GM23338 (cell line): ENCODE measurements around the gene PCDHGA1. TPM values are rescaled to one million over a fixed set of nuclear protein-coding genes. Genes with fewer than 3 reads are reported as not detected.
A peak's percentile ranks its signal among the peaks of the same experiment; 100 is the strongest.

ENCODE experiments used
- ATAC-seq: fragments of 200-7000 bp; cut with Tn5 transposase; 3 replicates; pipeline ENCODE4 v1.9.1; 2020
- DNase-seq: peaks from one replicate; pipeline ENCODE4 v3.0.0-alpha.2; 2015; ENCODE audit warnings: low spot score
- H2AFZ ChIP-seq: fragments of 200-600 bp; sonication (generic); 2 replicates; pipeline ENCODE4 v1.8.0; 2016; ENCODE audit warnings: antibody characterized with exemption, mild to moderate bottlenecking, moderate library complexity
- H3F3A ChIP-seq: fragments of 200-600 bp; sonication (generic); replicated peaks from 2 replicates; pipeline ENCODE4 v1.8.0; 2017; ENCODE audit warnings: antibody characterized with exemption, mixed run types, low read depth
- H3K27ac ChIP-seq: fragments of 200-600 bp; sonication (generic); 2 replicates; pipeline ENCODE4 v1.6.1; 2016; ENCODE audit warnings: low read depth
- H3K27me3 ChIP-seq: fragments of 200-600 bp; sonication (generic); 2 replicates; pipeline ENCODE4 v1.8.0; 2016; ENCODE audit warnings: mild to moderate bottlenecking, mixed run types, moderate library complexity; ENCODE audit not compliant: insufficient read depth
- H3K36me3 ChIP-seq: fragments of 200-600 bp; sonication (generic); 2 replicates; pipeline ENCODE4 v1.8.0; 2016; ENCODE audit warnings: mild to moderate bottlenecking; ENCODE audit not compliant: insufficient read depth
- H3K4me1 ChIP-seq: fragments of 200-600 bp; sonication (generic); 2 replicates; pipeline ENCODE4 v1.8.0; 2016; ENCODE audit warnings: mild to moderate bottlenecking, moderate library complexity; ENCODE audit not compliant: insufficient read depth
- H3K4me2 ChIP-seq: fragments of 200-600 bp; sonication (generic); 2 replicates; pipeline ENCODE4 v1.7.1; 2017; ENCODE audit warnings: mixed run types
- H3K4me3 ChIP-seq: fragments of 200-600 bp; sonication (generic); 2 replicates; pipeline ENCODE4 v1.6.1; 2016; ENCODE audit warnings: mixed run types
- H3K79me2 ChIP-seq: fragments of 200-600 bp; sonication (generic); replicated peaks from 2 replicates; pipeline ENCODE4 v1.8.0; 2017; ENCODE audit warnings: mild to moderate bottlenecking; ENCODE audit not compliant: insufficient read depth
- H3K9me2 ChIP-seq: fragments of 200-600 bp; sonication (generic); 2 replicates; pipeline ENCODE4 v1.8.0; 2017; ENCODE audit not compliant: insufficient read depth
- H4K20me1 ChIP-seq: fragments of 200-600 bp; sonication (generic); replicated peaks from 2 replicates; pipeline ENCODE4 v1.8.0; 2017; ENCODE audit warnings: mild to moderate bottlenecking; ENCODE audit not compliant: insufficient read depth
- H3K27ac Mint-ChIP-seq: 2 replicates; pipeline ENCODE4 v1.8.0; 2020; ENCODE audit warnings: inconsistent platforms, mild to moderate bottlenecking, moderate library complexity, mixed read lengths
- H3K27me3 Mint-ChIP-seq: 3 replicates; pipeline ENCODE4 v1.8.0; 2022; ENCODE audit warnings: low read depth, mild to moderate bottlenecking, moderate library complexity, mixed read lengths, inconsistent platforms; ENCODE audit not compliant: insufficient read depth, poor library complexity
- H3K36me3 Mint-ChIP-seq: 3 replicates; pipeline ENCODE4 v1.8.0; 2021; ENCODE audit warnings: low read depth, mild to moderate bottlenecking, inconsistent platforms, moderate library complexity, mixed read lengths
- H3K4me1 Mint-ChIP-seq: 3 replicates; pipeline ENCODE4 v1.8.0; 2020; ENCODE audit warnings: mild to moderate bottlenecking, inconsistent platforms, mixed read lengths
- H3K4me3 Mint-ChIP-seq: 3 replicates; pipeline ENCODE4 v1.8.0; 2021; ENCODE audit warnings: moderate library complexity, mild to moderate bottlenecking, inconsistent platforms, mixed read lengths
- H3K9me3 Mint-ChIP-seq: 3 replicates; pipeline ENCODE4 v1.8.0; 2020; ENCODE audit warnings: moderate library complexity, mild to moderate bottlenecking, inconsistent platforms, mixed read lengths
- EZH2phosphoT487 ChIP-seq: fragments of 200-600 bp; sonication (generic); IDR thresholded peaks from one replicate; pipeline ENCODE4 v1.8.1; 2018; ENCODE audit warnings: antibody characterized with exemption; ENCODE audit not compliant: unreplicated experiment
- STAT1 ChIP-seq: IDR thresholded peaks from one replicate; pipeline ENCODE4 v1.6.1; 2016; ENCODE audit warnings: antibody characterized with exemption; ENCODE audit not compliant: unreplicated experiment
- polyA plus RNA-seq: library from polyadenylated mRNA; unstranded; fragments of >200 nt; fragmentation: Nextera tagmentation; extraction: Ambion mirVana; gene quantifications from 2 replicates; pipeline ENCODE4 v1.2.1, GENCODE V29; 2016
- total RNA-seq: library from RNA; depleted of rRNA; stranded (reverse); fragments of >200 nt; shearing (Covaris generic); gene quantifications from 2 replicates; pipeline ENCODE4 v1.2.3, GENCODE V29; 2014
- TF ChIP-seq, protein P1 (sequence below), 2 experiments: fragments of 200-600 bp in 1 of 2; sonication (generic) in 1 of 2; conservative IDR thresholded peaks; 2 replicates each; pipeline versions ENCODE4 v1.5.1 to v1.6.1; 2016 to 2017; ENCODE audit warnings: antibody characterized with exemption in 2 of 2, low read depth in 2 of 2, mild to moderate bottlenecking in 2 of 2, moderate library complexity in 1 of 2
- TF ChIP-seq, protein P2 (sequence below): fragments of 250-450 bp; sonication (Bioruptor Pico); IDR thresholded peaks from 2 replicates; pipeline ENCODE4 v1.5.0; 2020; ENCODE audit warnings: mild to moderate bottlenecking, moderate library complexity

Gene PCDHGA1
- total and polyA plus RNA-seq, 2 experiments from 2014 or later, result 0.39 to 1.7 TPM

DNA sequence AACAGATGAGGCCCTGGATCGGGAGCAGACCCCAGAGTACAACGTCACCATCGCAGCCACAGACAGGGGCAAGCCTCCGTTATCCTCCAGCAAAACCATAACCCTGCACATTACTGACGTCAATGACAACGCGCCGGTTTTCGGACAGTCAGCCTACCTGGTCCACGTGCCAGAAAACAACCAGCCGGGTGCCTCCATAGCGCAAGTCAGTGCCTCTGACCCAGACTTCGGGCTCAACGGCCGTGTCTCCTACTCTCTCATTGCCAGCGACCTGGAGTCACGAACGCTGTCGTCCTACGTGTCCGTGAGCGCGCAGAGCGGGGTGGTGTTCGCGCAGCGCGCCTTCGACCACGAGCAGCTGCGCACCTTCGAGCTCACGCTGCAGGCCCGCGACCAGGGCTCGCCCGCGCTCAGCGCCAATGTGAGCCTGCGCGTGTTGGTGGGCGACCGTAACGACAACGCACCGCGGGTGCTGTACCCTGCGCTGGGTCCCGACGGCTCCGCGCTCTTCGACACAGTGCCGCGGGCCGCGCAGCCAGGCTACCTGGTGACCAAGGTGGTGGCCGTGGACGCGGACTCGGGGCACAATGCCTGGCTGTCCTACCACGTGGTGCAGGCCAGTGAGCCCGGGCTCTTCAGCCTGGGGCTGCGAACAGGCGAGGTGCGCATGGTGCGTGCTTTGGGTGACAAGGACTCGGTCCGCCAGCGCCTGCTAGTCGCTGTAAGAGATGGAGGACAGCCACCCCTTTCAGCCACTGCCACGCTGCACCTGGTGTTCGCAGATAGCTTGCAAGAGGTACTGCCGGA lies 89.0 kb downstream of the PCDHGA1 start (continued):
- TF ChIP-seq, protein P1, sequence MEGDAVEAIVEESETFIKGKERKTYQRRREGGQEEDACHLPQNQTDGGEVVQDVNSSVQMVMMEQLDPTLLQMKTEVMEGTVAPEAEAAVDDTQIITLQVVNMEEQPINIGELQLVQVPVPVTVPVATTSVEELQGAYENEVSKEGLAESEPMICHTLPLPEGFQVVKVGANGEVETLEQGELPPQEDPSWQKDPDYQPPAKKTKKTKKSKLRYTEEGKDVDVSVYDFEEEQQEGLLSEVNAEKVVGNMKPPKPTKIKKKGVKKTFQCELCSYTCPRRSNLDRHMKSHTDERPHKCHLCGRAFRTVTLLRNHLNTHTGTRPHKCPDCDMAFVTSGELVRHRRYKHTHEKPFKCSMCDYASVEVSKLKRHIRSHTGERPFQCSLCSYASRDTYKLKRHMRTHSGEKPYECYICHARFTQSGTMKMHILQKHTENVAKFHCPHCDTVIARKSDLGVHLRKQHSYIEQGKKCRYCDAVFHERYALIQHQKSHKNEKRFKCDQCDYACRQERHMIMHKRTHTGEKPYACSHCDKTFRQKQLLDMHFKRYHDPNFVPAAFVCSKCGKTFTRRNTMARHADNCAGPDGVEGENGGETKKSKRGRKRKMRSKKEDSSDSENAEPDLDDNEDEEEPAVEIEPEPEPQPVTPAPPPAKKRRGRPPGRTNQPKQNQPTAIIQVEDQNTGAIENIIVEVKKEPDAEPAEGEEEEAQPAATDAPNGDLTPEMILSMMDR (conservative IDR thresholded peaks at IDR 0.05; ENCODE audit: low read depth in 2 of 2), result no peak
- TF ChIP-seq STAT1 (no peak), EZH2phosphoT487 (no peak)

- Histone ChIP-seq H3K27ac (no peak within 1 kb of the TSS), H2AFZ (peak within 1 kb of the TSS; percentile 73; the same call in 1 of the 2 replicates), H3K27me3 (peaks cover 20% of the 10 kb centered on the region), H3K9me2 (no peaks in the 10 kb centered on the region), H3K4me1 (no peaks in the 10 kb centered on the region), H3F3A (no peaks in the 10 kb centered on the region), H4K20me1 (no peaks in the 10 kb centered on the region), H3K4me3 (peak within 1 kb of the TSS; percentile 62), H3K36me3 (no peaks in the 10 kb centered on the region), H3K4me2 (peak within 1 kb of the TSS; percentile 77), H3K79me2 (no peaks in the 10 kb centered on the region; the same call in 1 of the 2 replicates)
- TF ChIP-seq, protein P1 (conservative IDR thresholded peaks at IDR 0.05; ENCODE audit: low read depth in 2 of 2), result peak; percentile 89
- no peak for TF ChIP-seq STAT1
- Mint-ChIP-seq H3K4me1 (peaks cover 7% of the 10 kb centered on the region), H3K9me3 (peaks cover 71% of the 10 kb centered on the region), H3K27ac (no peak within 1 kb of the TSS; the same call in none of the 2 replicates), H3K4me3 (peak within 1 kb of the TSS; percentile 77), H3K36me3 (peaks cover 73% of the 10 kb centered on the region), H3K27me3 (peaks cover 28% of the 10 kb centered on the region)
- ATAC-seq (peak; percentile 31), DNase-seq (peak; percentile 90)
Observed at GRCh38 chr5:141420855-141421488, 90.7 kb downstream of the PCDHGA1 start, which contains the start of gene PCDHGA11. TSS of gene PCDHGA11 (plus strand) at chr5:141421051. CDS start at chr5:141421228, 177 bp downstream.

- H3K79me2 ChIP-seq, result no peaks in the 10 kb centered on the region; the same call in 1 of the 2 replicates
- H4K20me1 ChIP-seq, result no peaks in the 10 kb centered on the region
- H3K27me3 ChIP-seq, result peaks cover 20% of the 10 kb centered on the region
- H3K9me2 ChIP-seq, result no peaks in the 10 kb centered on the region
- no peaks in the 10 kb centered on the region for H3K4me1 ChIP-seq
- peaks cover 78% of the 10 kb centered on the region for H3K36me3 Mint-ChIP-seq
- peak overlapping the region; percentile 62 for H3K4me3 ChIP-seq
- H3K27ac ChIP-seq, result no peak overlapping the region
- H3K4me2 ChIP-seq, result peak overlapping the region; percentile 77
- ATAC-seq, result no peak
- no peaks in the 10 kb centered on the region for H3F3A ChIP-seq
- H2AFZ ChIP-seq, result peak overlapping the region; percentile 73; the same call in 1 of the 2 replicates
- H3K9me3 Mint-ChIP-seq, result peaks cover 76% of the 10 kb centered on the region
- H3K36me3 ChIP-seq, result no peaks in the 10 kb centered on the region
- peak; percentile 36 for DNase-seq
- peak overlapping the region; percentile 77 for H3K4me3 Mint-ChIP-seq
- H3K4me1 Mint-ChIP-seq, result peaks cover 7% of the 10 kb centered on the region
- H3K27me3 Mint-ChIP-seq, result peaks cover 28% of the 10 kb centered on the region
- no peak overlapping the region; the same call in 1 of the 2 replicates for H3K27ac Mint-ChIP-seq
- TF ChIP-seq, protein P2, sequence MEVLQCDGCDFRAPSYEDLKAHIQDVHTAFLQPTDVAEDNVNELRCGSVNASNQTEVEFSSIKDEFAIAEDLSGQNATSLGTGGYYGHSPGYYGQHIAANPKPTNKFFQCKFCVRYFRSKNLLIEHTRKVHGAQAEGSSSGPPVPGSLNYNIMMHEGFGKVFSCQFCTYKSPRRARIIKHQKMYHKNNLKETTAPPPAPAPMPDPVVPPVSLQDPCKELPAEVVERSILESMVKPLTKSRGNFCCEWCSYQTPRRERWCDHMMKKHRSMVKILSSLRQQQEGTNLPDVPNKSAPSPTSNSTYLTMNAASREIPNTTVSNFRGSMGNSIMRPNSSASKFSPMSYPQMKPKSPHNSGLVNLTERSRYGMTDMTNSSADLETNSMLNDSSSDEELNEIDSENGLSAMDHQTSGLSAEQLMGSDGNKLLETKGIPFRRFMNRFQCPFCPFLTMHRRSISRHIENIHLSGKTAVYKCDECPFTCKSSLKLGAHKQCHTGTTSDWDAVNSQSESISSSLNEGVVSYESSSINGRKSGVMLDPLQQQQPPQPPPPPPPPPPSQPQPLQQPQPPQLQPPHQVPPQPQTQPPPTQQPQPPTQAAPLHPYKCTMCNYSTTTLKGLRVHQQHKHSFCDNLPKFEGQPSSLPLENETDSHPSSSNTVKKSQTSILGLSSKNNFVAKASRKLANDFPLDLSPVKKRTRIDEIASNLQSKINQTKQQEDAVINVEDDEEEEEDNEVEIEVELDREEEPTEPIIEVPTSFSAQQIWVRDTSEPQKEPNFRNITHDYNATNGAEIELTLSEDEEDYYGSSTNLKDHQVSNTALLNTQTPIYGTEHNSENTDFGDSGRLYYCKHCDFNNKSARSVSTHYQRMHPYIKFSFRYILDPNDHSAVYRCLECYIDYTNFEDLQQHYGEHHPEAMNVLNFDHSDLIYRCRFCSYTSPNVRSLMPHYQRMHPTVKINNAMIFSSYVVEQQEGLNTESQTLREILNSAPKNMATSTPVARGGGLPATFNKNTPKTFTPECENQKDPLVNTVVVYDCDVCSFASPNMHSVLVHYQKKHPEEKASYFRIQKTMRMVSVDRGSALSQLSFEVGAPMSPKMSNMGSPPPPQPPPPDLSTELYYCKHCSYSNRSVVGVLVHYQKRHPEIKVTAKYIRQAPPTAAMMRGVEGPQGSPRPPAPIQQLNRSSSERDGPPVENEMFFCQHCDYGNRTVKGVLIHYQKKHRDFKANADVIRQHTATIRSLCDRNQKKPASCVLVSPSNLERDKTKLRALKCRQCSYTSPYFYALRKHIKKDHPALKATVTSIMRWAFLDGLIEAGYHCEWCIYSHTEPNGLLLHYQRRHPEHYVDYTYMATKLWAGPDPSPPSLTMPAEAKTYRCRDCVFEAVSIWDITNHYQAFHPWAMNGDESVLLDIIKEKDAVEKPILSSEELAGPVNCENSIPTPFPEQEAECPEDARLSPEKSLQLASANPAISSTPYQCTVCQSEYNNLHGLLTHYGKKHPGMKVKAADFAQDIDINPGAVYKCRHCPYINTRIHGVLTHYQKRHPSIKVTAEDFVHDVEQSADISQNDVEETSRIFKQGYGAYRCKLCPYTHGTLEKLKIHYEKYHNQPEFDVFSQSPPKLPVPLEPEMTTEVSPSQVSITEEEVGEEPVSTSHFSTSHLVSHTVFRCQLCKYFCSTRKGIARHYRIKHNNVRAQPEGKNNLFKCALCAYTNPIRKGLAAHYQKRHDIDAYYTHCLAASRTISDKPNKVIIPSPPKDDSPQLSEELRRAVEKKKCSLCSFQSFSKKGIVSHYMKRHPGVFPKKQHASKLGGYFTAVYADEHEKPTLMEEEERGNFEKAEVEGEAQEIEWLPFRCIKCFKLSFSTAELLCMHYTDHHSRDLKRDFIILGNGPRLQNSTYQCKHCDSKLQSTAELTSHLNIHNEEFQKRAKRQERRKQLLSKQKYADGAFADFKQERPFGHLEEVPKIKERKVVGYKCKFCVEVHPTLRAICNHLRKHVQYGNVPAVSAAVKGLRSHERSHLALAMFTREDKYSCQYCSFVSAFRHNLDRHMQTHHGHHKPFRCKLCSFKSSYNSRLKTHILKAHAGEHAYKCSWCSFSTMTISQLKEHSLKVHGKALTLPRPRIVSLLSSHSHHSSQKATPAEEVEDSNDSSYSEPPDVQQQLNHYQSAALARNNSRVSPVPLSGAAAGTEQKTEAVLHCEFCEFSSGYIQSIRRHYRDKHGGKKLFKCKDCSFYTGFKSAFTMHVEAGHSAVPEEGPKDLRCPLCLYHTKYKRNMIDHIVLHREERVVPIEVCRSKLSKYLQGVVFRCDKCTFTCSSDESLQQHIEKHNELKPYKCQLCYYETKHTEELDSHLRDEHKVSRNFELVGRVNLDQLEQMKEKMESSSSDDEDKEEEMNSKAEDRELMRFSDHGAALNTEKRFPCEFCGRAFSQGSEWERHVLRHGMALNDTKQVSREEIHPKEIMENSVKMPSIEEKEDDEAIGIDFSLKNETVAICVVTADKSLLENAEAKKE (CRISPR knock-in tag), result no peak
- TF ChIP-seq EZH2phosphoT487 (no peak), STAT1 (no peak)
Observed at GRCh38 chr5:141421489-141421855, 91.2 kb downstream of the PCDHGA1 start.
